ENCODE results near the gene IFT172.

Gene IFT172

DNA sequence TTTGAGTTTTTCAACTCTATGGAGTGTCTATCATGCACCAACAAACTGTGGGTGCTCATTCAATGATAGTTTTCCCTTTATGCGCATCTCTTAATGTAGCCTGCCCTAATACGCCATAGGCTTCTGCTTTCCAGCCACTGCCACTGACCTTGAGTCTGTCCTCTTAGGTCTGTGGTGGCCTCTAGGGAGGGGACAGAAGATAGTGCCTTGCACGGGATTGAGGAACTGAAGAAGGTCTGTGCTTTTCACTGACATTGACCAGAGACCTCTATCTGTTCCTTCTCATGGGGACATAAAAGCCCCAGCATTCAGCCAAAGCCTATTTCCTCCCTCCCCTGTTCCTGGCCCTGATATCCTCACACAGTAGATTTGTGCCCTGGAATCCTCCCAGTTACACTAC lies 9.4 kb upstream of the IFT172 start:
- Histone ChIP-seq H3K4me2 (ENCODE audit: low read length) (no peak overlapping the region), H3K36me3 (ENCODE audit: control insufficient read depth, insufficient read depth, low read length) (no peaks in the 10 kb centered on the region), H3K4me3 (ENCODE audit: low read depth, low read length) (no peak overlapping the region), H3K9me3 (ENCODE audit: control insufficient read depth, low read length) (no peaks in the 10 kb centered on the region), H3K9ac (no peak overlapping the region), H2AFZ (no peak overlapping the region), H3K27ac (no peak overlapping the region), H3K27me3 (ENCODE audit: control insufficient read depth, insufficient read depth, low read length) (no peaks in the 10 kb centered on the region), H3K4me1 (no peaks in the 10 kb centered on the region), H3K79me2 (no peaks in the 10 kb centered on the region)
- TF ChIP-seq, protein P1, sequence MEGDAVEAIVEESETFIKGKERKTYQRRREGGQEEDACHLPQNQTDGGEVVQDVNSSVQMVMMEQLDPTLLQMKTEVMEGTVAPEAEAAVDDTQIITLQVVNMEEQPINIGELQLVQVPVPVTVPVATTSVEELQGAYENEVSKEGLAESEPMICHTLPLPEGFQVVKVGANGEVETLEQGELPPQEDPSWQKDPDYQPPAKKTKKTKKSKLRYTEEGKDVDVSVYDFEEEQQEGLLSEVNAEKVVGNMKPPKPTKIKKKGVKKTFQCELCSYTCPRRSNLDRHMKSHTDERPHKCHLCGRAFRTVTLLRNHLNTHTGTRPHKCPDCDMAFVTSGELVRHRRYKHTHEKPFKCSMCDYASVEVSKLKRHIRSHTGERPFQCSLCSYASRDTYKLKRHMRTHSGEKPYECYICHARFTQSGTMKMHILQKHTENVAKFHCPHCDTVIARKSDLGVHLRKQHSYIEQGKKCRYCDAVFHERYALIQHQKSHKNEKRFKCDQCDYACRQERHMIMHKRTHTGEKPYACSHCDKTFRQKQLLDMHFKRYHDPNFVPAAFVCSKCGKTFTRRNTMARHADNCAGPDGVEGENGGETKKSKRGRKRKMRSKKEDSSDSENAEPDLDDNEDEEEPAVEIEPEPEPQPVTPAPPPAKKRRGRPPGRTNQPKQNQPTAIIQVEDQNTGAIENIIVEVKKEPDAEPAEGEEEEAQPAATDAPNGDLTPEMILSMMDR (IDR thresholded peaks at IDR 0.05) = no peak

DNA sequence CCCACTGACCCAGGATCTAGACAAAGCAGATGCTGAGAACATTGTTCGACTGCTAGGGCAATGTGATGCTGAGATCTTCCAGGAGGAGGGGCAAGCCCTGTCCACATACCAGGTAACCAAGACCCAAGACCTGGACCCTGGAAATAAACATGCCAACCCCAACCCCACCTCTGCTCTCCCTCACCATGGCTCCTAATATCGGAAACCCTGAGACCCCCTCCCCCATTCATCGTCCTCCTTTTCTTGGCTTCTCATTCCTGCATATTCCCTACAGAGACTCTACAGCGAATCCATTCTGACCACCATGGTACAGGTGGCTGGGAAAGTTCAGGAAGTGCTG lies 7.7 kb upstream of the IFT172 start:
- Histone ChIP-seq H3K79me2 (no peaks in the 10 kb centered on the region), H3K4me2 (ENCODE audit: low read length) (no peak overlapping the region), H3K9ac (no peak overlapping the region), H3K36me3 (ENCODE audit: control insufficient read depth, insufficient read depth, low read length) (no peaks in the 10 kb centered on the region), H3K4me3 (ENCODE audit: low read depth, low read length) (no peak overlapping the region), H3K9me3 (ENCODE audit: control insufficient read depth, low read length) (no peaks in the 10 kb centered on the region), H3K27me3 (ENCODE audit: control insufficient read depth, insufficient read depth, low read length) (no peaks in the 10 kb centered on the region), H3K4me1 (no peaks in the 10 kb centered on the region), H2AFZ (no peak overlapping the region), H3K27ac (no peak overlapping the region)
- TF ChIP-seq, protein P1 (IDR thresholded peaks at IDR 0.05) = no peak

DNA sequence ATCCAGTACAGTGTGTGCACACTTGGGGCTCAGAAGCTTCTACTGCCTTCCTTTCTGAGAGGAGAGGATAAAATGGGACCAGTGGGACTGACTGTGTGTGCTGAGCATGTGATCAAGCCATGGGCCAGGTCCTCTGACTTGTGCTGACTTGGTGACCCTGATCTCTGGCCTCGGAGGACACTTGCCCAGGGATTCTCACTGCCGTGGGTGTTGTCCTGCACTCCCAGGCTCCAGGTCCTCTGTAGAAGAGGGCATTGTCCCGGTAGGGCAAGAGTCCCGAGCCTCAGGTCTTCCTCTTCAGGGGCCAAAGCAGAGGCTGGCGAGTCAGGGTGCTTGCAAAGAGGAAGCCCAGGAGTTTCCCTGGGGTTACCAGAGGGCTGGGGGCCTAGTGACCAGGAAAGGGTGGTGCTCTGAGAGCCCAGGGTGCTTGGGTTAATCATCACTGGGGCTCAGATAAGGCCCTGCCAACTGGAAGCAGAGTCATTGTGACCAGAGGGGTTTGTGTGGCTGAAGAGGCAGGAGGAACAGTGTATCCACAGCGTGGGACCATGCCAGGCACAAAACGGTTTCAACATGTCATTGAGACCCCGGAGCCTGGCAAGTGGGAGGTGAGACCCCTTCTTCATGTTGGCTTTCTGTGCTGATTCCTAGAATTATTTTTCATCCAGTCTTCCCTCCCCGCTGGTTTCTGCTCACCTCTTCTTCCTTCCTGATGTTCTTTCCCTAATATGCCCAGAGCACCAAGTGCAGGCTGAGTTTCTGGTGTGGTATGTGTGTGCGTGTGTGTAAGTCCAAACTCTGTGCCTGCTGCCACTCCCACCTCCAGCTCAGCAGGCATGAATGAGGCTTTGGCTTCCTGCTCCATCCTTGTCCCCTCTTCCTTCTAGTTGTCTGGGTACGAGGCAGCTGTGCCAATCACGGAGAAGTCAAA lies 7.1 kb upstream of the IFT172 start, which contains the start of gene GCKR:
TSS of gene GCKR (plus strand) at position 483 of the 931 bp plus-strand sequence. CDS start at position 549, 66 bp downstream.
- Histone ChIP-seq H3K4me3 (ENCODE audit: low read depth, low read length) (peak within 1 kb of the TSS; percentile 64), H3K9me3 (ENCODE audit: control insufficient read depth, low read length) (no peaks in the 10 kb centered on the region), H3K27ac (no peak within 1 kb of the TSS), H3K27me3 (ENCODE audit: control insufficient read depth, insufficient read depth, low read length) (no peaks in the 10 kb centered on the region), H3K4me1 (no peaks in the 10 kb centered on the region), H3K79me2 (no peaks in the 10 kb centered on the region), H3K4me2 (ENCODE audit: low read length) (no peak within 1 kb of the TSS), H3K9ac (no peak within 1 kb of the TSS), H2AFZ (no peak within 1 kb of the TSS), H3K36me3 (ENCODE audit: control insufficient read depth, insufficient read depth, low read length) (no peaks in the 10 kb centered on the region)
- TF ChIP-seq, protein P1 (IDR thresholded peaks at IDR 0.05) = no peak

DNA sequence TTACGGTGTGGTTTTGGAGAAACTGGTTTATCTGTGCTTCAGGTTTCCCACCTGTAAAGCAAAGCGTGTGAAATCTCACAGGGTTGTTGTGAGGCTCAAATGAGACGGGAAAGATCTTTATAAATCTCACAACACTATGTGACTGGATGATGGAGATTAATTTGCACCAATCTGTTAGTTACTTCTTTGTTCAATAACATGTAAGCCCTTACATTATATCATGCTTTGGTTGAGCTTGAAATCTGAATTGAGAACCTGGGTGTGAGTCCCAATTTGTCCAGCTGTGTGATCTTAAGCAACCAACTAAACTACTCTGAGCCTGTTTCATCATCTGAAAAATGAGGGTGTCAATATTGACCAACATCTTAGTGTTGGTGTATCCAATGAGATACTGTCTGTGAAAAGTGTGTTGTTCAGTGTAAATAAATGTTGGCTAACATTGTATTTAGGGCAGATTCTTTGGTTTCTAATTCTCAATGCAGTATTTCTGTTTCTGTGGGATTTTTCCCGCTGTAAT lies 6.4 kb upstream of the IFT172 start:
- Histone ChIP-seq H3K4me2 (ENCODE audit: low read length) (no peak overlapping the region), H3K4me1 (no peaks in the 10 kb centered on the region), H3K4me3 (ENCODE audit: low read depth, low read length) (peak overlapping the region; percentile 64), H2AFZ (no peak overlapping the region), H3K27me3 (ENCODE audit: control insufficient read depth, insufficient read depth, low read length) (no peaks in the 10 kb centered on the region), H3K27ac (no peak overlapping the region), H3K9me3 (ENCODE audit: control insufficient read depth, low read length) (no peaks in the 10 kb centered on the region), H3K9ac (no peak overlapping the region), H3K36me3 (ENCODE audit: control insufficient read depth, insufficient read depth, low read length) (no peaks in the 10 kb centered on the region), H3K79me2 (no peaks in the 10 kb centered on the region)
- TF ChIP-seq, protein P1 (IDR thresholded peaks at IDR 0.05) = no peak

All from parathyroid adenoma (tissue), 2 donors.